K562 (cell line): ENCODE measurements around the gene PTRH2. TPM values are rescaled to one million over a fixed set of nuclear protein-coding genes. Genes with fewer than 3 reads are reported as not detected.

ENCODE experiments used
- BHLHE40 ChIP-seq: IDR thresholded peaks from 2 replicates; pipeline ENCODE4 v1.6.1; 2011; ENCODE audit warnings: low read length, improper control_type of control experiment
- CBX5 ChIP-seq: IDR thresholded peaks from 2 replicates; pipeline ENCODE4 v1.6.1; 2014; ENCODE audit warnings: low read depth, borderline replicate concordance
- ETV1 ChIP-seq: fragments of 450-650 bp; conservative IDR thresholded peaks from 2 replicates; pipeline ENCODE4 v1.6.1; 2016; ENCODE audit warnings: missing genetic modification characterization, control low read depth, low read depth, missing compliant biosample characterization
- KLF6 ChIP-seq: fragments of 250-450 bp; sonication (Bioruptor Pico); IDR thresholded peaks from 2 replicates; pipeline ENCODE4 v1.4.0; 2020; ENCODE audit warnings: mild to moderate bottlenecking, moderate library complexity, borderline replicate concordance
- MEIS2 ChIP-seq: fragments of 450-650 bp; IDR thresholded peaks from 2 replicates; pipeline ENCODE4 v1.6.1; 2014; ENCODE audit warnings: mild to moderate bottlenecking; ENCODE audit not compliant: partially characterized antibody
- NBN ChIP-seq: fragments of 450-650 bp; IDR thresholded peaks from 2 replicates; pipeline ENCODE4 v1.6.1; 2016; ENCODE audit warnings: low read depth, mild to moderate bottlenecking
- PHF20 ChIP-seq: fragments of 450-650 bp; IDR thresholded peaks from 2 replicates; pipeline ENCODE4 v1.6.1; 2018; ENCODE audit not compliant: partially characterized antibody
- RBM22 ChIP-seq: fragments of 200-400 bp; formaldehyde crosslinking; IDR thresholded peaks from 2 replicates; pipeline ENCODE4 v1.6.1; 2018; ENCODE audit warnings: low read length, low read depth; ENCODE audit not compliant: poor library complexity, severe bottlenecking
- ZNF707 ChIP-seq: fragments of 250-450 bp; sonication (Bioruptor Pico); conservative IDR thresholded peaks from 2 replicates; pipeline ENCODE4 v1.8.0; 2022; ENCODE audit warnings: inconsistent platforms, mild to moderate bottlenecking, moderate library complexity
- polyA plus RNA-seq, 8 experiments: library from polyadenylated mRNA; depleted of rRNA in 4 of 8; stranded (reverse) in 5 of 8; unstranded in 3 of 8; fragments of >200 nt; fragmentation: Nextera tagmentation in 2 of 8; fragmentation: Illumina TruSeq in 1 of 8; extraction: Ambion mirVana in 2 of 8; extraction: Trizol in 1 of 8; gene quantifications; 2 replicates each; pipeline versions ENCODE4 v1.2.1 to v1.2.3, GENCODE V29; 2011 to 2014; ENCODE audit warnings: inconsistent platforms in 1 of 8, missing spikeins in 1 of 8
- total RNA-seq, 7 experiments: library from RNA; depleted of rRNA in 6 of 7; stranded (reverse); fragments of >200 nt in 6 of 7; fragmentation: Illumina TruSeq in 2 of 7; extraction: Trizol in 2 of 7; gene quantifications; 2 replicates each; pipeline versions ENCODE4 v1.2.1 to v1.2.3, GENCODE V29; 2011 to 2021; ENCODE audit warnings: low replicate concordance in 1 of 7
- TF ChIP-seq, protein P1 (sequence below): fragments of 450-650 bp; formaldehyde crosslinking; IDR thresholded peaks from 2 replicates; pipeline ENCODE4 v1.4.0; 2020; ENCODE audit warnings: mild to moderate bottlenecking, moderate library complexity
- TF ChIP-seq, protein P2 (sequence below): fragments of 250-450 bp; sonication (Bioruptor Pico); IDR thresholded peaks from 2 replicates; pipeline ENCODE4 v1.4.0; 2020
- TF ChIP-seq, protein P3 (sequence below): fragments of 450-650 bp; IDR thresholded peaks from 2 replicates; pipeline ENCODE4 v1.6.1; 2018; ENCODE audit not compliant: partially characterized antibody
- TF ChIP-seq, protein P4 (sequence below), 2 experiments: fragments of 450-650 bp in 1 of 2; sonication (generic) in 1 of 2; formaldehyde crosslinking in 1 of 2; IDR thresholded peaks in 1 of 2; conservative IDR thresholded peaks in 1 of 2; 2 replicates each; pipeline versions ENCODE4 v1.6.1 to v1.8.1; 2016 to 2023; ENCODE audit warnings: mild to moderate bottlenecking in 2 of 2, moderate library complexity in 2 of 2, inconsistent platforms in 1 of 2, missing genetic modification reagents in 1 of 2

PTRH2 gene
- total and polyA plus RNA-seq, 9 of the 15 experiments (the other 6 are each of a cell fraction or from before 2014, with no cell fraction given): 53.1 to 210 (median 126) TPM

DNA sequence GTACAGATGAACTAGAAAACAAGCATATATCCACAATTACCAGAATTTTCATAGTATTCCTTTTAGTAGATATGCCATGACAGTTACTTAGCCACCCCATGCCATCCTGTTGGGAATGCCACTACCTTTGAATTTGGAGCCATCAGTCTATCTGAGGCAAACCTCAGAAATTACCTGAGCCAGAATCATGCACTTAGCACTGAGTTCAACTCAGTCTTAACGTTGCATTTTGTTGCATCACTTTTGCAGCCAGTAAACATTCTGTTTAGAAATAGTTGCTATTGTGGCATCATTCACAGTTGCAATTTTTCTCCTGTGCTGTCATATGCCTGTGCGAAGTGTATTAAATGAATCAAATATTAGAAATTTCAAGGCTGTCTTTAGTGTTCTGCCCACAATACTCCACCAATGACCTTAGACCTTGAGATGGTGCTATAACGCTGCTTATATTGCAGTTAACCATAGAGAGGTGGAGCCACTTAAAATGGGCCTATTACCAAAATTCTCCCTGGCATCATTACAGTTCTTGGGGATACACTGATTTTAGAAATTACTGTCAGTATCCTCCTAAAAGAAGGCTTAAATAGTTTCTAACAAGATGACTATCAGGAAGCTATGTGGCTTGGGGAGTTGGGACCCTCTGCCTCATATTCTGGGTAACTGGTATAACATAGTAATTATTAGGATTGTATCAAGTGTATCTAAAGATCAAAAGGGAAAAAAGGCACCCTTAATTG, 11.1 kb downstream of the PTRH2 start (continued):
- TF ChIP-seq, protein P1, sequence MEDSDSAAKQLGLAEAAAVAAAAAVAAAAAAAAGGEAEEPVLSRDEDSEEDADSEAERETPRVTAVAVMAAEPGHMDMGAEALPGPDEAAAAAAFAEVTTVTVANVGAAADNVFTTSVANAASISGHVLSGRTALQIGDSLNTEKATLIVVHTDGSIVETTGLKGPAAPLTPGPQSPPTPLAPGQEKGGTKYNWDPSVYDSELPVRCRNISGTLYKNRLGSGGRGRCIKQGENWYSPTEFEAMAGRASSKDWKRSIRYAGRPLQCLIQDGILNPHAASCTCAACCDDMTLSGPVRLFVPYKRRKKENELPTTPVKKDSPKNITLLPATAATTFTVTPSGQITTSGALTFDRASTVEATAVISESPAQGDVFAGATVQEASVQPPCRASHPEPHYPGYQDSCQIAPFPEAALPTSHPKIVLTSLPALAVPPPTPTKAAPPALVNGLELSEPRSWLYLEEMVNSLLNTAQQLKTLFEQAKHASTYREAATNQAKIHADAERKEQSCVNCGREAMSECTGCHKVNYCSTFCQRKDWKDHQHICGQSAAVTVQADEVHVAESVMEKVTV (CRISPR knock-in tag): no peak
- TF ChIP-seq, protein P2, sequence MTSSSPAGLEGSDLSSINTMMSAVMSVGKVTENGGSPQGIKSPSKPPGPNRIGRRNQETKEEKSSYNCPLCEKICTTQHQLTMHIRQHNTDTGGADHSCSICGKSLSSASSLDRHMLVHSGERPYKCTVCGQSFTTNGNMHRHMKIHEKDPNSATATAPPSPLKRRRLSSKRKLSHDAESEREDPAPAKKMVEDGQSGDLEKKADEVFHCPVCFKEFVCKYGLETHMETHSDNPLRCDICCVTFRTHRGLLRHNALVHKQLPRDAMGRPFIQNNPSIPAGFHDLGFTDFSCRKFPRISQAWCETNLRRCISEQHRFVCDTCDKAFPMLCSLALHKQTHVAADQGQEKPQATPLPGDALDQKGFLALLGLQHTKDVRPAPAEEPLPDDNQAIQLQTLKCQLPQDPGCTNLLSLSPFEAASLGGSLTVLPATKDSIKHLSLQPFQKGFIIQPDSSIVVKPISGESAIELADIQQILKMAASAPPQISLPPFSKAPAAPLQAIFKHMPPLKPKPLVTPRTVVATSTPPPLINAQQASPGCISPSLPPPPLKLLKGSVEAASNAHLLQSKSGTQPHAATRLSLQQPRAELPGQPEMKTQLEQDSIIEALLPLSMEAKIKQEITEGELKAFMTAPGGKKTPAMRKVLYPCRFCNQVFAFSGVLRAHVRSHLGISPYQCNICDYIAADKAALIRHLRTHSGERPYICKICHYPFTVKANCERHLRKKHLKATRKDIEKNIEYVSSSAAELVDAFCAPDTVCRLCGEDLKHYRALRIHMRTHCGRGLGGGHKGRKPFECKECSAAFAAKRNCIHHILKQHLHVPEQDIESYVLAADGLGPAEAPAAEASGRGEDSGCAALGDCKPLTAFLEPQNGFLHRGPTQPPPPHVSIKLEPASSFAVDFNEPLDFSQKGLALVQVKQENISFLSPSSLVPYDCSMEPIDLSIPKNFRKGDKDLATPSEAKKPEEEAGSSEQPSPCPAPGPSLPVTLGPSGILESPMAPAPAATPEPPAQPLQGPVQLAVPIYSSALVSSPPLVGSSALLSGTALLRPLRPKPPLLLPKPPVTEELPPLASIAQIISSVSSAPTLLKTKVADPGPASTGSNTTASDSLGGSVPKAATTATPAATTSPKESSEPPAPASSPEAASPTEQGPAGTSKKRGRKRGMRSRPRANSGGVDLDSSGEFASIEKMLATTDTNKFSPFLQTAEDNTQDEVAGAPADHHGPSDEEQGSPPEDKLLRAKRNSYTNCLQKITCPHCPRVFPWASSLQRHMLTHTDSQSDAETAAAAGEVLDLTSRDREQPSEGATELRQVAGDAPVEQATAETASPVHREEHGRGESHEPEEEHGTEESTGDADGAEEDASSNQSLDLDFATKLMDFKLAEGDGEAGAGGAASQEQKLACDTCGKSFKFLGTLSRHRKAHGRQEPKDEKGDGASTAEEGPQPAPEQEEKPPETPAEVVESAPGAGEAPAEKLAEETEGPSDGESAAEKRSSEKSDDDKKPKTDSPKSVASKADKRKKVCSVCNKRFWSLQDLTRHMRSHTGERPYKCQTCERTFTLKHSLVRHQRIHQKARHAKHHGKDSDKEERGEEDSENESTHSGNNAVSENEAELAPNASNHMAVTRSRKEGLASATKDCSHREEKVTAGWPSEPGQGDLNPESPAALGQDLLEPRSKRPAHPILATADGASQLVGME: no peak
- TF ChIP-seq CBX5: no peak
- no peak for TF ChIP-seq ZNF707 (CRISPR knock-in tag)
- TF ChIP-seq RBM22: no peak
- no peak for TF ChIP-seq BHLHE40
- TF ChIP-seq, protein P3, sequence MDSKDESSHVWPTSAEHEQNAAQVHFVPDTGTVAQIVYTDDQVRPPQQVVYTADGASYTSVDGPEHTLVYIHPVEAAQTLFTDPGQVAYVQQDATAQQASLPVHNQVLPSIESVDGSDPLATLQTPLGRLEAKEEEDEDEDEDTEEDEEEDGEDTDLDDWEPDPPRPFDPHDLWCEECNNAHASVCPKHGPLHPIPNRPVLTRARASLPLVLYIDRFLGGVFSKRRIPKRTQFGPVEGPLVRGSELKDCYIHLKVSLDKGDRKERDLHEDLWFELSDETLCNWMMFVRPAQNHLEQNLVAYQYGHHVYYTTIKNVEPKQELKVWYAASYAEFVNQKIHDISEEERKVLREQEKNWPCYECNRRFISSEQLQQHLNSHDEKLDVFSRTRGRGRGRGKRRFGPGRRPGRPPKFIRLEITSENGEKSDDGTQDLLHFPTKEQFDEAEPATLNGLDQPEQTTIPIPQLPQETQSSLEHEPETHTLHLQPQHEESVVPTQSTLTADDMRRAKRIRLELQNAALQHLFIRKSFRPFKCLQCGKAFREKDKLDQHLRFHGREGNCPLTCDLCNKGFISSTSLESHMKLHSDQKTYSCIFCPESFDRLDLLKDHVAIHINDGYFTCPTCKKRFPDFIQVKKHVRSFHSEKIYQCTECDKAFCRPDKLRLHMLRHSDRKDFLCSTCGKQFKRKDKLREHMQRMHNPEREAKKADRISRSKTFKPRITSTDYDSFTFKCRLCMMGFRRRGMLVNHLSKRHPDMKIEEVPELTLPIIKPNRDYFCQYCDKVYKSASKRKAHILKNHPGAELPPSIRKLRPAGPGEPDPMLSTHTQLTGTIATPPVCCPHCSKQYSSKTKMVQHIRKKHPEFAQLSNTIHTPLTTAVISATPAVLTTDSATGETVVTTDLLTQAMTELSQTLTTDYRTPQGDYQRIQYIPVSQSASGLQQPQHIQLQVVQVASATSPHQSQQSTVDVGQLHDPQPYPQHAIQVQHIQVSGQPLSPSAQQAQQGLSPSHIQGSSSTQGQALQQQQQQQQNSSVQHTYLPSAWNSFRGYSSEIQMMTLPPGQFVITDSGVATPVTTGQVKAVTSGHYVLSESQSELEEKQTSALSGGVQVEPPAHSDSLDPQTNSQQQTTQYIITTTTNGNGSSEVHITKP: no peak
- TF ChIP-seq ETV1 (tag): no peak; the same call in 1 of the 2 replicates
- TF ChIP-seq KLF6 (CRISPR knock-in tag): no peak
- TF ChIP-seq PHF20: no peak
- TF ChIP-seq NBN: peak; percentile 18; the same call in 1 of the 2 replicates
- TF ChIP-seq MEIS2: peak; percentile 73
- TF ChIP-seq, protein P4, sequence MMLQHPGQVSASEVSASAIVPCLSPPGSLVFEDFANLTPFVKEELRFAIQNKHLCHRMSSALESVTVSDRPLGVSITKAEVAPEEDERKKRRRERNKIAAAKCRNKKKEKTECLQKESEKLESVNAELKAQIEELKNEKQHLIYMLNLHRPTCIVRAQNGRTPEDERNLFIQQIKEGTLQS (IDR thresholded peaks at IDR 0.05): peak; percentile 96
- TF ChIP-seq, protein P4 (CRISPR knock-in tag; conservative IDR thresholded peaks at IDR 0.05): no peak
